ENCODE data around the gene MTCL3.

The MTCL3 gene

DNA sequence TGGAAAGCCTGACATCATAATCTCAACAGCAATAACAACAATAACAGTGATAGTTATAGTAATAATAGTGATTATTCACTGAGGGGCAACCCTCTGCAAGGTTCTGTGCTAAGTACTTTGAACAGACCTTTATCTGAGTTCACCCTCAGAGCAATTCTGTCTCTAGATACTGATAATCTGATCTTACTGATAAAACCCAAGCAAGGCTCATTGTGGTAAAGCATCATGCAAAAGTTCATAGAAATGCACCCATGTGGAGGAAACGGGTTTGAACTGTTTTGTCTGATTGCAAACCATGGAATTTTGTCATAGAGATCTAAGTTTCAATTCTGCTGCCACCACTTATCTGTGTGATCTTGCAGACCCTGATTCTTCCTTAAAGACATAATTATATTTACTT, 58.7 kb downstream of the MTCL3 start:
- no peak for DNase-seq
- Histone ChIP-seq H3K36me3 (ENCODE audit: insufficient read depth, low read length) (no peaks in the 10 kb centered on the region), H3K4me1 (ENCODE audit: insufficient read depth, low read length) (no peaks in the 10 kb centered on the region), H3K27me3 (ENCODE audit: control insufficient read depth in 1 of 2, insufficient read depth in 2 of 2, low read length in 2 of 2) (no peaks in the 10 kb centered on the region), H3K27ac (ENCODE audit: low read depth in 1 of 2, low read length in 2 of 2) (no peak overlapping the region), H3K4me3 (ENCODE audit: low read length) (no peak overlapping the region), H3K9me3 (ENCODE audit: control insufficient read depth in 1 of 2, insufficient read depth in 1 of 2, low read length in 2 of 2) (no peaks in the 10 kb centered on the region)
- intact Hi-C loops (cut with DNase I, micrococcal nuclease): loop anchor here in 1 of 2 experiments (10.0 kb wide), 1 partner anchor 1264 kb away; no protein-coding TSS in a partner anchor
- Mint-ChIP-seq H3K9me3 (no peaks in the 10 kb centered on the region), H3K4me3 (no peak overlapping the region), H3K27ac (no peak overlapping the region), H3K4me1 (ENCODE audit: low read depth) (no peaks in the 10 kb centered on the region), H3K36me3 (ENCODE audit: low read depth) (no peaks in the 10 kb centered on the region), H3K27me3 (peaks cover 7% of the 10 kb centered on the region)
- ChIA-PET POLR2A (no interaction called here), CTCF (no interaction called here)
- TF ChIP-seq, protein P1, sequence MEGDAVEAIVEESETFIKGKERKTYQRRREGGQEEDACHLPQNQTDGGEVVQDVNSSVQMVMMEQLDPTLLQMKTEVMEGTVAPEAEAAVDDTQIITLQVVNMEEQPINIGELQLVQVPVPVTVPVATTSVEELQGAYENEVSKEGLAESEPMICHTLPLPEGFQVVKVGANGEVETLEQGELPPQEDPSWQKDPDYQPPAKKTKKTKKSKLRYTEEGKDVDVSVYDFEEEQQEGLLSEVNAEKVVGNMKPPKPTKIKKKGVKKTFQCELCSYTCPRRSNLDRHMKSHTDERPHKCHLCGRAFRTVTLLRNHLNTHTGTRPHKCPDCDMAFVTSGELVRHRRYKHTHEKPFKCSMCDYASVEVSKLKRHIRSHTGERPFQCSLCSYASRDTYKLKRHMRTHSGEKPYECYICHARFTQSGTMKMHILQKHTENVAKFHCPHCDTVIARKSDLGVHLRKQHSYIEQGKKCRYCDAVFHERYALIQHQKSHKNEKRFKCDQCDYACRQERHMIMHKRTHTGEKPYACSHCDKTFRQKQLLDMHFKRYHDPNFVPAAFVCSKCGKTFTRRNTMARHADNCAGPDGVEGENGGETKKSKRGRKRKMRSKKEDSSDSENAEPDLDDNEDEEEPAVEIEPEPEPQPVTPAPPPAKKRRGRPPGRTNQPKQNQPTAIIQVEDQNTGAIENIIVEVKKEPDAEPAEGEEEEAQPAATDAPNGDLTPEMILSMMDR (IDR thresholded peaks at IDR 0.05): no peak
- no peak for ATAC-seq (ENCODE audit: poor library complexity)

DNA sequence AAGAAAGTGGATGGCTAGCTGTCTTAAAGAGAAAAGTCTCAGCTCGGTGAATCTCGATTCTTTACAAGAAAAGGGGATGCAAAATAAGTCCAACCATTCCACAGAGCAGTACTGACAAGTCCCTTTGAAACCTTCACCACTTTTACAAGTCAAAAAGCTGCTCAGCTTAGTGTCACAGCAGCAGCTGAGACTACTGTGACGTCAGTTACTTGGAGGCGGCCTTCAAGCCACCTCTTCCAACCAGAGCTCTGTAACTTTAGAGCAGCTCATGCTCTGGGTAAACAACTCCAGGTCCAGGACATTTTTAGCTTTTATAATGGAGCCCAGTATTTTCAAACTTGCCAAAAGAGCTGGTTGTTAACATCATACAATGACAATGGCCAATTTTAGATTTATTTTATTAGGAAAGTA, 59.9 kb downstream of the MTCL3 start, which contains the start of gene KIAA0408:
Gene KIAA0408, minus strand, starts transcription at position 159 of the 411 bp plus-strand sequence. CDS start 5,408 bp downstream, outside the sequence.
- ChIA-PET POLR2A (no interaction called here), CTCF (no interaction called here)
- intact Hi-C loops (cut with DNase I, micrococcal nuclease): no loop called here
- no peaks in the 10 kb centered on the region for H3K27me3 ChIP-seq (ENCODE audit: control insufficient read depth in 1 of 2, insufficient read depth in 2 of 2, low read length in 2 of 2)
- ATAC-seq (ENCODE audit: poor library complexity) (no peak), DNase-seq (no peak)
- Mint-ChIP-seq H3K4me1 (ENCODE audit: low read depth) (no peaks in the 10 kb centered on the region), H3K36me3 (ENCODE audit: low read depth) (no peaks in the 10 kb centered on the region), H3K9me3 (no peaks in the 10 kb centered on the region), H3K27ac (no peak within 1 kb of the TSS), H3K27me3 (peaks cover 7% of the 10 kb centered on the region), H3K4me3 (no peak within 1 kb of the TSS)
- TF ChIP-seq, protein P1 (IDR thresholded peaks at IDR 0.05): no peak
- H3K4me3 ChIP-seq (ENCODE audit: low read length): no peak within 1 kb of the TSS
- H3K27ac ChIP-seq (ENCODE audit: low read depth in 1 of 2, low read length in 2 of 2): no peak within 1 kb of the TSS
- no peaks in the 10 kb centered on the region for H3K9me3 ChIP-seq (ENCODE audit: control insufficient read depth in 1 of 2, insufficient read depth in 1 of 2, low read length in 2 of 2)
- H3K4me1 ChIP-seq (ENCODE audit: insufficient read depth, low read length): no peaks in the 10 kb centered on the region
- no peaks in the 10 kb centered on the region for H3K36me3 ChIP-seq (ENCODE audit: insufficient read depth, low read length)

DNA sequence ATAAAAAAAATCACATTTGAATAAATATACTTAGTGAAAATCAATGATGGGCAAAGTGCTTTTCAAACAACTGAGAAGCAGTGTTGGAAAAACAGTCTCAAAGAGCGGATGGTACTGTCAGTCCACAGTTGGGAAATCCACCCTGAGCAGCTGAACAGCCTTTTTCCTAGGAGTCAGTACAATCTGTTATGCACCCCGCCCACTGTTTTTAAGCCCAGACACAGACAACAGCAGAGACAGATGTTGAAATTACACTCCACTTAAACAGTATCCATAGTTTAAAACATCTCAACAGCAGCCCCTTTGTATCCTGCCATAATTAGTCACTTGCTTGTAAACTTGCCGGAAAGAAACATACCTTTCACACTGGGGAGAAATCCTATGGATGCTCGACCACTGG, 60.3 kb downstream of the MTCL3 start:
- Histone ChIP-seq H3K4me3 (ENCODE audit: low read length) (no peak overlapping the region), H3K4me1 (ENCODE audit: insufficient read depth, low read length) (no peaks in the 10 kb centered on the region), H3K9me3 (ENCODE audit: control insufficient read depth in 1 of 2, insufficient read depth in 1 of 2, low read length in 2 of 2) (no peaks in the 10 kb centered on the region), H3K27me3 (ENCODE audit: control insufficient read depth in 1 of 2, insufficient read depth in 2 of 2, low read length in 2 of 2) (no peaks in the 10 kb centered on the region), H3K27ac (ENCODE audit: low read depth in 1 of 2, low read length in 2 of 2) (no peak overlapping the region), H3K36me3 (ENCODE audit: insufficient read depth, low read length) (no peaks in the 10 kb centered on the region)
- DNase-seq (no peak), ATAC-seq (ENCODE audit: poor library complexity) (no peak)
- ChIA-PET CTCF (no interaction called here), POLR2A (no interaction called here)
- Mint-ChIP-seq H3K36me3 (ENCODE audit: low read depth) (no peaks in the 10 kb centered on the region), H3K9me3 (no peaks in the 10 kb centered on the region), H3K27ac (no peak overlapping the region), H3K27me3 (peaks cover 7% of the 10 kb centered on the region), H3K4me3 (no peak overlapping the region), H3K4me1 (ENCODE audit: low read depth) (no peaks in the 10 kb centered on the region)
- intact Hi-C loops (cut with DNase I, micrococcal nuclease): no loop called here
- TF ChIP-seq, protein P1 (IDR thresholded peaks at IDR 0.05): no peak

All from CD4-positive, alpha-beta T cell (primary cell).